ENCODE data around the gene NDUFB4.

The NDUFB4 gene

DNA sequence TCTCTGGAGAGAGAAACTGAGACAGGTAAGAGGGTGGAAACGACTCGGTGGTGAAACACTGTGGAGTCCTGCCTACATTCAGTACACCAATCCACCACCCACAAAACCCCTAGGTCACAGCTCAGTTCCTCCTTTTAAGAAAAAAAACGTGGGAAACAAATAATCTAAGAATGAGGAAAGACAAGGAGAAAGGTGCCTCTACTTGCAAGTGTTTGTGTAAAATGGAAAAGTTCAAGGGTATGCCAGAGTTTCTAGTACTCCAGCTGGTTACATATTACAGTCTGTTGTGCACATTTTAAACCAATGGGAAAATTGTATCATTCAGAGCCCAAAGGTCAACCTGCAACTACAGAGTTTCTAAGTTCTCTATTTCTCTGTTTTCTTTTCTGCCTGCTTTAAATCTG lies 53.7 kb downstream of the NDUFB4 start:
- Histone ChIP-seq H3K27ac (ENCODE audit: low read depth, low read length) (no peak overlapping the region), H3K36me3 (ENCODE audit: control insufficient read depth in 5 of 5, insufficient read depth in 5 of 5, low read length in 5 of 5) (no peaks in the 10 kb centered on the region), H3K4me3 (ENCODE audit: low read depth in 1 of 5, low read length in 5 of 5) (no peak overlapping the region), H3K4me1 (ENCODE audit: control insufficient read depth in 5 of 5, insufficient read depth in 5 of 5, low read length in 5 of 5) (peaks cover 0 to 3% (median 0%) of the 10 kb centered on the region in 5 donors), H3K27me3 (ENCODE audit: control insufficient read depth in 5 of 5, insufficient read depth in 4 of 5, low read length in 5 of 5) (no peaks in the 10 kb centered on the region), H3K9ac (ENCODE audit: low read length in 5 of 5) (no peak overlapping the region), H3K9me3 (ENCODE audit: control insufficient read depth in 5 of 5, low read length in 5 of 5) (no peaks in the 10 kb centered on the region)

DNA sequence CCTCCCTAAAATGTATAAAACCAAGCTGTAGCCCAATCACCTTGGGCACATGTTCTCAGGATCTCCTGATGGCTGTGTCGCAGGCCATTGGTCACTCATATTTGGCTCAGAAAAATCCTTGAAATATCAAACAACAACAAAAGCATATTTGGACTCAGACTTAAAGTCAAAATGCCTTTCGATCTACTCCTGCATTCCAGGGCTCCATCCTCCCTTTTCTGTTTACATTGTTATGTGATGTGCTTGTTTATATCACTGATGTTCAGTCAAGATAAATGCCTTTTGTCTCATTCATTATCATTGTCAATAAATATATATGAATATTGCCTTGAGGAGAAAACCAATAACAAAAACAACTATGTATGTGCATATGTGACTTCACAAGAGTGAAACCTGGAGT lies 54.2 kb downstream of the NDUFB4 start:
- H3K4me3 ChIP-seq (ENCODE audit: low read depth in 1 of 5, low read length in 5 of 5), result no peak overlapping the region
- H3K4me1 ChIP-seq (ENCODE audit: control insufficient read depth in 5 of 5, insufficient read depth in 5 of 5, low read length in 5 of 5), result no peaks in the 10 kb centered on the region
- H3K27ac ChIP-seq (ENCODE audit: low read depth, low read length), result no peak overlapping the region
- H3K9ac ChIP-seq (ENCODE audit: low read length in 5 of 5), result no peak overlapping the region
- no peaks in the 10 kb centered on the region for H3K27me3 ChIP-seq (ENCODE audit: control insufficient read depth in 5 of 5, insufficient read depth in 4 of 5, low read length in 5 of 5)
- no peaks in the 10 kb centered on the region for H3K9me3 ChIP-seq (ENCODE audit: control insufficient read depth in 5 of 5, low read length in 5 of 5)
- no peaks in the 10 kb centered on the region for H3K36me3 ChIP-seq (ENCODE audit: control insufficient read depth in 5 of 5, insufficient read depth in 5 of 5, low read length in 5 of 5)

Measured in subcutaneous abdominal adipose tissue (tissue), 5 donors.